Neuron (in vitro differentiated cells): ENCODE data around the gene ENPP6.
A peak's percentile ranks its signal among the peaks of the same experiment; 100 is the strongest.

Source experiments
- H2AFZ ChIP-seq: one replicate; pipeline ENCODE4 v1.6.1; 2013; ENCODE audit warnings: low read depth, mild to moderate bottlenecking, inconsistent platforms, low read length, moderate library complexity
- H3K27me3 ChIP-seq: one replicate; pipeline ENCODE4 v1.6.1; 2013; ENCODE audit warnings: low read length; ENCODE audit not compliant: insufficient read depth
- H3K36me3 ChIP-seq: one replicate; pipeline ENCODE4 v1.6.1; 2013; ENCODE audit warnings: low read length; ENCODE audit not compliant: insufficient read depth
- H3K4me1 ChIP-seq: one replicate; pipeline ENCODE4 v1.6.1; 2013; ENCODE audit warnings: low read length; ENCODE audit not compliant: insufficient read depth
- H3K4me3 ChIP-seq: 2 replicates; pipeline ENCODE4 v1.5.1; 2013; ENCODE audit warnings: mild to moderate bottlenecking, low read length, moderate library complexity
- H3K9me3 ChIP-seq: one replicate; pipeline ENCODE4 v1.6.1; 2013; ENCODE audit warnings: low read length

ENPP6 gene

GRCh38 chr4:184217634-184218033, at the start of gene ENPP6:
ENPP6 (minus strand) TSS chr4:184217873; CDS start chr4:184217819, 54 bp downstream.
- Histone ChIP-seq H3K4me3 (no peak within 1 kb of the TSS), H3K9me3 (no peaks in the 10 kb centered on the region), H2AFZ (no peak within 1 kb of the TSS), H3K27me3 (peaks cover 33% of the 10 kb centered on the region), H3K4me1 (peaks cover 8% of the 10 kb centered on the region), H3K36me3 (no peaks in the 10 kb centered on the region)

DNA sequence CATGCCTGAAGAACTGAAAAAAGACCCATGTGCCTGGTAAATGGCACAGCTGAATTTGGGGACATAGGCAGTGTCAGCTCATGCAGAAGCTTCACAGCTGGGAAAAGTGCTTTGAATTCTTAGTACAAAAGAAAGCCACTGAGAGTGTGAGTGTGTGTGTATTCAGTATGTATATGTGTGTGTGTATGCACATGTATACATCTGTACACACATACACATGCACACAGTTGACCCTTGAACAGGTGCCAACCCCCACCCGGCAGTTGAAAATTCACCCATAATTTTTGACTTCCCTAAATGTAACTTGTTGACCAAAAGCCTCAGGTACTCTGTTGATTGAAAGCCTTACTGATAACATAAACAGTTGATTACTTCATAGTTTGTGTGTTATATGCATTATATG, 49.5 kb upstream of the ENPP6 start:
- H3K36me3 ChIP-seq: no peaks in the 10 kb centered on the region
- H3K9me3 ChIP-seq: no peaks in the 10 kb centered on the region
- peaks cover 21% of the 10 kb centered on the region for H3K4me1 ChIP-seq
- no peak overlapping the region for H2AFZ ChIP-seq
- H3K27me3 ChIP-seq: no peaks in the 10 kb centered on the region
- no peak overlapping the region for H3K4me3 ChIP-seq

- Histone ChIP-seq H3K36me3 (no peaks in the 10 kb centered on the region), H3K27me3 (no peaks in the 10 kb centered on the region), H3K4me1 (peaks cover 19% of the 10 kb centered on the region), H3K9me3 (no peaks in the 10 kb centered on the region), H3K4me3 (no peak overlapping the region), H2AFZ (no peak overlapping the region)
Observed at GRCh38 chr4:184265546-184266351, 48.1 kb upstream of the ENPP6 start.

DNA sequence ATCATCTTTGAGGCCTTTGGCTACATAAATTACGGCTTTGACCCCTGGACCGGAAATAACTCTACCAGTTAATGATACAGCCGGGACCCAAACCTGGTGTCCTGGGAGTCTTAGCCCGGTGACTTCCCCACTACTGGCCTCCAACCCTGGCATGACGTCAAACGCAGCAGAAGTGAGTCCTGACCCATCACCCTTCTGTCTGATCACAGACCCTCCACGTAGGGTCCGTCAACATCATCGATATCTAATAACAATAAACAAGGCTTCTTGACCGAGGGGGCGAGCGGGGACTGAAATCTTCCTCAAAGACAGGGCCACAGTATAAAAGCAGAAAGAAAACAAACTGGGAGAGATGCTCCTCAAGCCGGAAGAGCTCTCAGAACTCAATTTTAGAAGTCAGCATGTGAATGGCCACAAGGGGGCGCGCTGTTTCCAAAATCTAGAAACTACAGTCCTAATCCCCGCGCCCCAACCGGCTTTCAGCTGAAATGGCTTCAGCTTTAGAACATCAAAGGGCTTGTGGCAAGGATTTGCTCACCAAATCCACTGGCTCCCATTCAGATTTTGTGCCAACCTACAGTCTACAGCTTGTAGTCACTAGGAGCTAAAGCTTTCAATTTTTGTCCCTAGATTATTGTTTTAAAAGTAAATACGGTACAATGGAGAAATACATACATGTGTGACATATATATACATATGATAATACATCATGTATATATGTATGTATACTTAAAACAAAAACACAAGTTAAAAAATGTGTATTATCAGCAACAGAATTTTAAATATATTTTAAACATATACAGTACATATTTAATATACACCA, 46.4 kb upstream of the ENPP6 start:
- peak overlapping the region; percentile 16 for H3K4me3 ChIP-seq
- no peaks in the 10 kb centered on the region for H3K9me3 ChIP-seq
- peak overlapping the region; percentile 56 for H2AFZ ChIP-seq
- no peaks in the 10 kb centered on the region for H3K27me3 ChIP-seq
- no peaks in the 10 kb centered on the region for H3K36me3 ChIP-seq
- peaks cover 17% of the 10 kb centered on the region for H3K4me1 ChIP-seq

DNA sequence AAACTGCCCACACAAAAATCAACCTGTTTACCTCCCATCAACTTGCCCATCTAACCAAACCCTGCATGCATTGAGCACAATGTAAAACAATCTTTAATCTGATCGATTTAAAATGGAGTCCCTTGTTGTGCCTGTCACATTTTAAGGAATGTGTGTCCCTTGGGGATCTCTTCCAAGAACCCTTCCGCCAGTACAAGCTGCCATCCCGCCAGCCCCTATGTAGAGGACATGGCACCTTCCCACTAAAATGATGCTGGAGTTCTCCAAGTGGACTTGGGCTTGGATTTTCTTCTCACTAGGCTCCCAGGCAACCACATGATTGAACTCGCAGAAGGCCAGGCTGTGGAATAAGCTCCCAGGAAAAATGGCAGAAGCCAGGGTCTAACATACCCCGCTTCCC, 45.8 kb upstream of the ENPP6 start:
- Histone ChIP-seq H2AFZ (peak overlapping the region; percentile 56), H3K4me3 (no peak overlapping the region), H3K9me3 (no peaks in the 10 kb centered on the region), H3K4me1 (peaks cover 11% of the 10 kb centered on the region), H3K27me3 (no peaks in the 10 kb centered on the region), H3K36me3 (no peaks in the 10 kb centered on the region)

GRCh38 chr4:184262901-184263300, 45.2 kb upstream of the ENPP6 start:
- no peaks in the 10 kb centered on the region for H3K9me3 ChIP-seq

GRCh38 chr4:184261246-184261645, 43.6 kb upstream of the ENPP6 start:
- no peak overlapping the region for H2AFZ ChIP-seq
- no peaks in the 10 kb centered on the region for H3K27me3 ChIP-seq
- H3K36me3 ChIP-seq: no peaks in the 10 kb centered on the region
- no peak overlapping the region for H3K4me3 ChIP-seq
- H3K9me3 ChIP-seq: no peaks in the 10 kb centered on the region
- peaks cover 3% of the 10 kb centered on the region for H3K4me1 ChIP-seq

More at GRCh38 chr4:184262901-184263300, 45.2 kb upstream of the ENPP6 start:
- H3K4me3 ChIP-seq: no peak overlapping the region
- H3K4me1 ChIP-seq: peaks cover 5% of the 10 kb centered on the region
- no peak overlapping the region for H2AFZ ChIP-seq
- no peaks in the 10 kb centered on the region for H3K27me3 ChIP-seq
- H3K36me3 ChIP-seq: no peaks in the 10 kb centered on the region

DNA sequence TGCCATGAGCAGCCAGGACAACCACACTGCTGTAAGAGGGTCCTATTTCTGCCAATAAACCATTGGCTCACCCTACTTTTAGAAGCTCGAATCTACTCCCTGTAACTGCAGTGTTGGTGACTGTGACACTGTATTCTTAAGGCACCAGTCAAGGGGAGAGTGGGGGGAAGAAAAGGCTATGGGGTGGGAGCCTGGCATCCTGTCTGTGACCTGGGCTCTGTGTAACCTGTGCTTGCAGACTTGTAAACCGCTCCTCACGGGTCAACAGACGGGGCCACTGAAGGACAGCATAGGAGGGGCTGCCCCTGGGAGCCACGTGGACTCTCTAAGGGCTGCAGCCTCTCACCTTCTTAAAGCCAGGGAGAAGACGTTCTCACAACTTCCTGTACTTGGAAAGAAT, 42.2 kb upstream of the ENPP6 start:
- Histone ChIP-seq H2AFZ (no peak overlapping the region), H3K4me3 (no peak overlapping the region), H3K9me3 (no peaks in the 10 kb centered on the region), H3K4me1 (peaks cover 6% of the 10 kb centered on the region), H3K27me3 (no peaks in the 10 kb centered on the region), H3K36me3 (no peaks in the 10 kb centered on the region)

DNA sequence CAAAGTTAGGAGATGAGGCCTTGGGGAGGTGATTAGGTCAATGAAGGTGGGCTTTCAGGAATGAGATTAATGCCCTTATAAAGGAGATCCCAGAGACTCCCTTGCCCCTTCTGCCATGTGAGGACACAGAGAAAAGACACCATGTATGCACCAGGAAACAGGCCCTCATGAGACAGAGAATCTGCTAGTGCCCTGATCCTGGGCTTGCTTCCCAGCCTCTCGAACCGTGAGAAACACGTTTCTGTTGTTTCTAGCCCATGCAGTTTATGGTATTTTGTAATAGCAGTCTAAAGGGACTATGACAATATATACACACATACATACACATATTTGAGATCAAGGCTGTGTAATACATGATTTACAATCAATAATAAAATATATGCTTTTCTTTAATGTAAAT, 41.4 kb upstream of the ENPP6 start:
- H3K4me3 ChIP-seq: no peak overlapping the region
- peaks cover 4% of the 10 kb centered on the region for H3K4me1 ChIP-seq
- H3K9me3 ChIP-seq: no peaks in the 10 kb centered on the region
- no peaks in the 10 kb centered on the region for H3K27me3 ChIP-seq
- no peaks in the 10 kb centered on the region for H3K36me3 ChIP-seq
- no peak overlapping the region for H2AFZ ChIP-seq

GRCh38 chr4:184255871-184256642, 38.4 kb upstream of the ENPP6 start:
- Histone ChIP-seq H2AFZ (peak overlapping the region; percentile 62), H3K36me3 (no peaks in the 10 kb centered on the region), H3K9me3 (no peaks in the 10 kb centered on the region)

DNA sequence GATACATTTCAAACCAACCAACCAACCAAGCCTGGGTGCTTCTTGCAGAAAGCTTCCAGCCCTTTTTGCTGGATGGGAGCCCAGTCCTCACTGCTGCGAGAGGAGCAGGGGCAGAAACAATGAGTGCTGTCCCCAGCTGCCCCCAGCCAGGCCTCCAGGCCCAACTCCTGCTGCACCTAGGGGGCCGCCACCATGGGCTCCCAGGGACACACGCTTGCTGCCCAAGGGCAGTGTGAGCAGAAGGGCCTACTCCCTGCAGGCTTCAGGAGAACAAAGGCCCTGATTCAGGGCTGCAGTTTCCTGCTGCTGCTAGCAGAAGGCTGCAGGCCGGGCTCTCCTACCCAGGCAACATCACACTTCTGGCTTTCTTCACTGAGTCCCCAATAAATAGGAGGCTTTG, 37.7 kb upstream of the ENPP6 start:
- Histone ChIP-seq H3K4me3 (no peak overlapping the region), H3K36me3 (no peaks in the 10 kb centered on the region), H3K9me3 (no peaks in the 10 kb centered on the region), H3K27me3 (no peaks in the 10 kb centered on the region), H3K4me1 (peaks cover 4% of the 10 kb centered on the region), H2AFZ (peak overlapping the region; percentile 62)

More at GRCh38 chr4:184255871-184256642, 38.4 kb upstream of the ENPP6 start:
- Histone ChIP-seq H3K4me1 (peaks cover 4% of the 10 kb centered on the region), H3K27me3 (no peaks in the 10 kb centered on the region), H3K4me3 (no peak overlapping the region)

GRCh38 chr4:184253072-184253420, 35.4 kb upstream of the ENPP6 start:
- H3K4me1 ChIP-seq: peaks cover 4% of the 10 kb centered on the region
- H2AFZ ChIP-seq: no peak overlapping the region
- H3K36me3 ChIP-seq: no peaks in the 10 kb centered on the region
- H3K9me3 ChIP-seq: no peaks in the 10 kb centered on the region
- no peaks in the 10 kb centered on the region for H3K27me3 ChIP-seq
- no peak overlapping the region for H3K4me3 ChIP-seq
